ENCODE measurements around the gene KLHL25. TPM values are rescaled to one million over a fixed set of nuclear protein-coding genes. Genes with fewer than 3 reads are reported as not detected.

KLHL25 gene
- polyA plus RNA-seq, 1 donor from 2014 or later: 38.9 TPM

DNA sequence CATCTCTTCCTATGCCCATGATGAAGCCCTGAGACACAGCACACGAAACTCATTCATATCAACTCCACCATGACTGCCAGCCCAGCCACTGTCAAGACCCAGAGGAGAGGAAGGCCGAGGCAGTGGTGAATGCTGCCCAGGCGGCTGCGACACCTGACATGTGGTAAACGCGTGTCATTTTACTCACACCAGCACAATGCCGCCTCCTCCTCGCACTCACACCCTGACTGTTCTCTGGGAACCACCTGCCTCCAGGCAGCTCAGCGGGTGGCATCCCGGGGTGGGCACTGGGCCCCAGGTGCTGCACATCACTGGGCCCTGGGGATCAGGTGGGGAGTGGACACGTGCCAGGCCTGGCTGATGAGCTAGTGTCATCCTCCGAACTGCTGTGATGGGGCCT is 21.5 kb downstream of the KLHL25 start:
- Histone ChIP-seq H2AFZ (ENCODE audit: low read depth, low read length) (no peak overlapping the region), H3K9ac (ENCODE audit: low read length) (no peak overlapping the region), H3K4me3 (ENCODE audit: low read length) (no peak overlapping the region), H3K4me2 (ENCODE audit: low read length) (no peak overlapping the region), H3K27me3 (ENCODE audit: insufficient read depth, low read depth, low read length) (no peaks in the 10 kb centered on the region), H3K9me2 (ENCODE audit: insufficient read depth, low read length) (no peaks in the 10 kb centered on the region), H3K79me2 (replicated peaks; ENCODE audit: insufficient read depth, low read length) (peaks cover 54% of the 10 kb centered on the region), H4K20me1 (ENCODE audit: insufficient read depth) (peaks cover under 1% of the 10 kb centered on the region), H3K36me3 (ENCODE audit: insufficient read depth, low read length) (peaks cover 8% of the 10 kb centered on the region), H3K9me3 (ENCODE audit: low read length) (peaks cover 11% of the 10 kb centered on the region), H3K27ac (ENCODE audit: low read length) (no peak overlapping the region), H3F3A (ENCODE audit: insufficient read depth, low read length, poor library complexity, severe bottlenecking) (no peaks in the 10 kb centered on the region)
- TF ChIP-seq, protein P1, sequence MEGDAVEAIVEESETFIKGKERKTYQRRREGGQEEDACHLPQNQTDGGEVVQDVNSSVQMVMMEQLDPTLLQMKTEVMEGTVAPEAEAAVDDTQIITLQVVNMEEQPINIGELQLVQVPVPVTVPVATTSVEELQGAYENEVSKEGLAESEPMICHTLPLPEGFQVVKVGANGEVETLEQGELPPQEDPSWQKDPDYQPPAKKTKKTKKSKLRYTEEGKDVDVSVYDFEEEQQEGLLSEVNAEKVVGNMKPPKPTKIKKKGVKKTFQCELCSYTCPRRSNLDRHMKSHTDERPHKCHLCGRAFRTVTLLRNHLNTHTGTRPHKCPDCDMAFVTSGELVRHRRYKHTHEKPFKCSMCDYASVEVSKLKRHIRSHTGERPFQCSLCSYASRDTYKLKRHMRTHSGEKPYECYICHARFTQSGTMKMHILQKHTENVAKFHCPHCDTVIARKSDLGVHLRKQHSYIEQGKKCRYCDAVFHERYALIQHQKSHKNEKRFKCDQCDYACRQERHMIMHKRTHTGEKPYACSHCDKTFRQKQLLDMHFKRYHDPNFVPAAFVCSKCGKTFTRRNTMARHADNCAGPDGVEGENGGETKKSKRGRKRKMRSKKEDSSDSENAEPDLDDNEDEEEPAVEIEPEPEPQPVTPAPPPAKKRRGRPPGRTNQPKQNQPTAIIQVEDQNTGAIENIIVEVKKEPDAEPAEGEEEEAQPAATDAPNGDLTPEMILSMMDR (IDR thresholded peaks at IDR 0.05; ENCODE audit: poor library complexity, severe bottlenecking): no peak
- no peak for TF ChIP-seq EP300 (conservative IDR thresholded peaks at IDR 0.05; ENCODE audit: poor library complexity, severe bottlenecking)
- no peak for TF ChIP-seq MXI1 (conservative IDR thresholded peaks at IDR 0.05; ENCODE audit: poor library complexity, severe bottlenecking)
- no peak for TF ChIP-seq RAD21 (conservative IDR thresholded peaks at IDR 0.05)
- no peak for TF ChIP-seq EZH2 (IDR thresholded peaks at IDR 0.05; ENCODE audit: borderline replicate concordance, insufficient read depth, low read length, poor library complexity, severe bottlenecking)
- TF ChIP-seq TAF1 (IDR thresholded peaks at IDR 0.05; ENCODE audit: low read depth): no peak
- TF ChIP-seq, protein P2, sequence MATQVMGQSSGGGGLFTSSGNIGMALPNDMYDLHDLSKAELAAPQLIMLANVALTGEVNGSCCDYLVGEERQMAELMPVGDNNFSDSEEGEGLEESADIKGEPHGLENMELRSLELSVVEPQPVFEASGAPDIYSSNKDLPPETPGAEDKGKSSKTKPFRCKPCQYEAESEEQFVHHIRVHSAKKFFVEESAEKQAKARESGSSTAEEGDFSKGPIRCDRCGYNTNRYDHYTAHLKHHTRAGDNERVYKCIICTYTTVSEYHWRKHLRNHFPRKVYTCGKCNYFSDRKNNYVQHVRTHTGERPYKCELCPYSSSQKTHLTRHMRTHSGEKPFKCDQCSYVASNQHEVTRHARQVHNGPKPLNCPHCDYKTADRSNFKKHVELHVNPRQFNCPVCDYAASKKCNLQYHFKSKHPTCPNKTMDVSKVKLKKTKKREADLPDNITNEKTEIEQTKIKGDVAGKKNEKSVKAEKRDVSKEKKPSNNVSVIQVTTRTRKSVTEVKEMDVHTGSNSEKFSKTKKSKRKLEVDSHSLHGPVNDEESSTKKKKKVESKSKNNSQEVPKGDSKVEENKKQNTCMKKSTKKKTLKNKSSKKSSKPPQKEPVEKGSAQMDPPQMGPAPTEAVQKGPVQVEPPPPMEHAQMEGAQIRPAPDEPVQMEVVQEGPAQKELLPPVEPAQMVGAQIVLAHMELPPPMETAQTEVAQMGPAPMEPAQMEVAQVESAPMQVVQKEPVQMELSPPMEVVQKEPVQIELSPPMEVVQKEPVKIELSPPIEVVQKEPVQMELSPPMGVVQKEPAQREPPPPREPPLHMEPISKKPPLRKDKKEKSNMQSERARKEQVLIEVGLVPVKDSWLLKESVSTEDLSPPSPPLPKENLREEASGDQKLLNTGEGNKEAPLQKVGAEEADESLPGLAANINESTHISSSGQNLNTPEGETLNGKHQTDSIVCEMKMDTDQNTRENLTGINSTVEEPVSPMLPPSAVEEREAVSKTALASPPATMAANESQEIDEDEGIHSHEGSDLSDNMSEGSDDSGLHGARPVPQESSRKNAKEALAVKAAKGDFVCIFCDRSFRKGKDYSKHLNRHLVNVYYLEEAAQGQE (IDR thresholded peaks at IDR 0.05; ENCODE audit: borderline replicate concordance): no peak
- TF ChIP-seq SMC3 (conservative IDR thresholded peaks at IDR 0.05; ENCODE audit: poor library complexity): no peak

DNA sequence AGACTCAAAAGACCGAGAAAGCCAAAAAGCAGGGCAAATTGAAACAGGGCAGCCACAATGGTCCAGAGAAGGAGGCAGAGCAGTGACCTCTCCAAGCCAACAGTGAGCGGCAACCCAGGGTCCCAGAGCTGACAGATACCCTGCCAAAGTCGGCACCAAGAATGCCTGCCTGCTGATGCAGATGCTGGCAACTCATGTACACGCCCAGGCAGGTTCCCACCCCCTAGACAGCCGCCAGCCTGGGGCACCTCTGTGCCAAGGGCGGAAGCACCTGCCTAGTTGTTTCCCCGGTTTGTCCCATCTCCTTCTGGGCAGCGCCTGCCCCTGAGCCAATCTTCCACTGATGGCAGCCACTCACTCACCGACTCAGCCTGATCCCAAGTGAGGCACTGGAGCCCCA is 22.1 kb downstream of the KLHL25 start:
- TF ChIP-seq, protein P1 (IDR thresholded peaks at IDR 0.05; ENCODE audit: poor library complexity, severe bottlenecking): no peak
- TF ChIP-seq POLR2AphosphoS5 (IDR thresholded peaks at IDR 0.05): no peak
- no peak for TF ChIP-seq RAD21 (conservative IDR thresholded peaks at IDR 0.05)
- TF ChIP-seq SMC3 (conservative IDR thresholded peaks at IDR 0.05; ENCODE audit: poor library complexity): no peak
- no peak for TF ChIP-seq TAF1 (IDR thresholded peaks at IDR 0.05; ENCODE audit: low read depth)
- no peak for TF ChIP-seq EZH2 (IDR thresholded peaks at IDR 0.05; ENCODE audit: borderline replicate concordance, insufficient read depth, low read length, poor library complexity, severe bottlenecking)
- no peak for TF ChIP-seq MXI1 (conservative IDR thresholded peaks at IDR 0.05; ENCODE audit: poor library complexity, severe bottlenecking)
- TF ChIP-seq, protein P2 (IDR thresholded peaks at IDR 0.05; ENCODE audit: borderline replicate concordance): no peak
- TF ChIP-seq EP300 (conservative IDR thresholded peaks at IDR 0.05; ENCODE audit: poor library complexity, severe bottlenecking): no peak
- H3K79me2 ChIP-seq (replicated peaks; ENCODE audit: insufficient read depth, low read length): peaks cover 55% of the 10 kb centered on the region
- no peak overlapping the region for H3K27ac ChIP-seq (ENCODE audit: low read length)
- no peaks in the 10 kb centered on the region for H4K20me1 ChIP-seq (ENCODE audit: insufficient read depth)
- H3K9me3 ChIP-seq (ENCODE audit: low read length): peaks cover 13% of the 10 kb centered on the region
- no peaks in the 10 kb centered on the region for H3F3A ChIP-seq (ENCODE audit: insufficient read depth, low read length, poor library complexity, severe bottlenecking)
- H3K27me3 ChIP-seq (ENCODE audit: insufficient read depth, low read depth, low read length): no peaks in the 10 kb centered on the region
- no peak overlapping the region for H3K4me2 ChIP-seq (ENCODE audit: low read length)
- no peak overlapping the region for H2AFZ ChIP-seq (ENCODE audit: low read depth, low read length)
- no peaks in the 10 kb centered on the region for H3K9me2 ChIP-seq (ENCODE audit: insufficient read depth, low read length)
- H3K36me3 ChIP-seq (ENCODE audit: insufficient read depth, low read length): peaks cover 14% of the 10 kb centered on the region
- no peak overlapping the region for H3K9ac ChIP-seq (ENCODE audit: low read length)
- no peak overlapping the region for H3K4me3 ChIP-seq (ENCODE audit: low read length)

Measured in neural cell (in vitro differentiated cells).